ENCODE data around the gene CDC25A.

The CDC25A gene

GRCh38 chr3:48140936-48141603, 47.1 kb downstream of the CDC25A start:
- in situ Hi-C loops (cut with MboI; ENCODE audit: low sequenced_read_pairs, unreplicated experiment), result no loop called here
- TF ChIP-seq CTCF (IDR thresholded peaks at IDR 0.05; ENCODE audit: borderline replicate concordance, control extremely low read depth, extremely low read depth, insufficient read depth, missing control alignments), result no peak
- no peak for DNase-seq (ENCODE audit: low spot score)

GRCh38 chr3:48140336-48140757, 47.9 kb downstream of the CDC25A start:
- no peak for TF ChIP-seq CTCF (IDR thresholded peaks at IDR 0.05; ENCODE audit: borderline replicate concordance, control extremely low read depth, extremely low read depth, insufficient read depth, missing control alignments)
- in situ Hi-C loops (cut with MboI; ENCODE audit: low sequenced_read_pairs, unreplicated experiment), result no loop called here
- no peak for DNase-seq (ENCODE audit: low spot score)

GRCh38 chr3:48137425-48137999, 50.7 kb downstream of the CDC25A start:
- in situ Hi-C loops (cut with MboI; ENCODE audit: low sequenced_read_pairs, unreplicated experiment), result no loop called here
- TF ChIP-seq CTCF (IDR thresholded peaks at IDR 0.05; ENCODE audit: borderline replicate concordance, control extremely low read depth, extremely low read depth, insufficient read depth, missing control alignments), result no peak
- no peak for DNase-seq (ENCODE audit: low spot score)

GRCh38 chr3:48135552-48136495, 52.4 kb downstream of the CDC25A start:
- TF ChIP-seq CTCF (IDR thresholded peaks at IDR 0.05; ENCODE audit: borderline replicate concordance, control extremely low read depth, extremely low read depth, insufficient read depth, missing control alignments), result no peak

GRCh38 chr3:48130321-48130904, 57.8 kb downstream of the CDC25A start:
- in situ Hi-C loops (cut with MboI; ENCODE audit: low sequenced_read_pairs, unreplicated experiment), result no loop called here
- peak; percentile 22 for DNase-seq (ENCODE audit: low spot score)
- no peak for TF ChIP-seq CTCF (IDR thresholded peaks at IDR 0.05; ENCODE audit: borderline replicate concordance, control extremely low read depth, extremely low read depth, insufficient read depth, missing control alignments)

More at GRCh38 chr3:48135552-48136495, 52.4 kb downstream of the CDC25A start:
- no peak for DNase-seq (ENCODE audit: low spot score)
- in situ Hi-C loops (cut with MboI; ENCODE audit: low sequenced_read_pairs, unreplicated experiment), result no loop called here

- no peak for TF ChIP-seq CTCF (IDR thresholded peaks at IDR 0.05; ENCODE audit: borderline replicate concordance, control extremely low read depth, extremely low read depth, insufficient read depth, missing control alignments)
- no peak for DNase-seq (ENCODE audit: low spot score)
- in situ Hi-C loops (cut with MboI; ENCODE audit: low sequenced_read_pairs, unreplicated experiment), result no loop called here
These were observed 58.3 kb downstream of the CDC25A start for GRCh38 chr3:48129921-48130320.
